Trophoblast cell (in vitro differentiated cells and primary cell): ENCODE measurements around the gene CD180.

Experiments
- DNase-seq, 2 donors: peaks; one replicate each; pipeline ENCODE4 v3.0.0-alpha.2; 2016
- H2AFZ ChIP-seq: 2 replicates; pipeline ENCODE4 v1.6.1; 2013; ENCODE audit warnings: low read length, moderate library complexity, mild to moderate bottlenecking; ENCODE audit not compliant: insufficient read depth, poor library complexity
- H2AK5ac ChIP-seq: 2 replicates; pipeline ENCODE4 v1.6.1; 2013; ENCODE audit warnings: mild to moderate bottlenecking, low read length
- H2BK120ac ChIP-seq: 2 replicates; pipeline ENCODE4 v1.6.1; 2013; ENCODE audit warnings: low read length, mild to moderate bottlenecking, moderate library complexity; ENCODE audit not compliant: insufficient read depth, poor library complexity
- H2BK12ac ChIP-seq: 2 replicates; pipeline ENCODE4 v1.6.1; 2013; ENCODE audit warnings: mild to moderate bottlenecking, low read length, moderate library complexity
- H2BK5ac ChIP-seq: 2 replicates; pipeline ENCODE4 v1.6.1; 2013; ENCODE audit warnings: low read length, low read depth, moderate library complexity, mild to moderate bottlenecking; ENCODE audit not compliant: poor library complexity
- H3K14ac ChIP-seq: 2 replicates; pipeline ENCODE4 v1.6.1; 2013; ENCODE audit warnings: mild to moderate bottlenecking, low read length
- H3K18ac ChIP-seq: 2 replicates; pipeline ENCODE4 v1.6.1; 2013; ENCODE audit warnings: mild to moderate bottlenecking, low read length
- H3K23ac ChIP-seq: 2 replicates; pipeline ENCODE4 v1.6.1; 2013; ENCODE audit warnings: low read length
- H3K27ac ChIP-seq: 2 replicates; pipeline ENCODE4 v1.5.1; 2013; ENCODE audit warnings: low read depth, mild to moderate bottlenecking, inconsistent platforms, low read length, moderate library complexity
- H3K27me3 ChIP-seq: 2 replicates; pipeline ENCODE4 v1.6.1; 2013; ENCODE audit warnings: inconsistent platforms, mild to moderate bottlenecking, low read length, moderate library complexity; ENCODE audit not compliant: insufficient read depth
- H3K36me3 ChIP-seq, 2 experiments: 1 replicate in 1 of 2; 2 replicates in 1 of 2; pipeline ENCODE4 v1.6.1; 2013; ENCODE audit warnings: low read length in 2 of 2, mild to moderate bottlenecking in 2 of 2, moderate library complexity in 1 of 2; ENCODE audit not compliant: insufficient read depth in 2 of 2, control insufficient read depth in 1 of 2
- H3K4ac ChIP-seq: 2 replicates; pipeline ENCODE4 v1.6.1; 2013; ENCODE audit warnings: low read depth, mild to moderate bottlenecking, low read length, moderate library complexity
- H3K4me1 ChIP-seq, 2 experiments: 1 replicate in 1 of 2; 2 replicates in 1 of 2; pipeline ENCODE4 v1.6.1; 2013; ENCODE audit warnings: low read length in 2 of 2, mild to moderate bottlenecking in 2 of 2, moderate library complexity in 1 of 2; ENCODE audit not compliant: insufficient read depth in 2 of 2, control insufficient read depth in 1 of 2
- H3K4me2 ChIP-seq: 2 replicates; pipeline ENCODE4 v1.6.1; 2013; ENCODE audit warnings: inconsistent platforms, mild to moderate bottlenecking, low read length, moderate library complexity
- H3K4me3 ChIP-seq: 2 replicates; pipeline ENCODE4 v1.5.1; 2013; ENCODE audit warnings: mild to moderate bottlenecking, low read depth, low read length, inconsistent platforms
- H3K79me1 ChIP-seq: one replicate; pipeline ENCODE4 v1.6.1; 2013; ENCODE audit warnings: low read length
- H3K79me2 ChIP-seq: 2 replicates; pipeline ENCODE4 v1.6.1; 2013; ENCODE audit warnings: low read length, mild to moderate bottlenecking; ENCODE audit not compliant: control insufficient read depth, insufficient read depth, poor library complexity
- H3K9ac ChIP-seq: 2 replicates; pipeline ENCODE4 v1.6.1; 2013; ENCODE audit warnings: mild to moderate bottlenecking, low read length
- H3K9me3 ChIP-seq: 2 replicates; pipeline ENCODE4 v1.6.1; 2013; ENCODE audit warnings: low read depth, mild to moderate bottlenecking, control low read depth, inconsistent platforms, low read length; ENCODE audit not compliant: insufficient read depth
- H4K12ac ChIP-seq: 2 replicates; pipeline ENCODE4 v1.6.1; 2013; ENCODE audit warnings: low read depth, mild to moderate bottlenecking, low read length, moderate library complexity
- H4K8ac ChIP-seq: 2 replicates; pipeline ENCODE4 v1.6.1; 2013; ENCODE audit warnings: low read depth, mild to moderate bottlenecking, low read length, moderate library complexity
- H4K91ac ChIP-seq: one replicate; pipeline ENCODE4 v1.6.1; 2013; ENCODE audit warnings: low read depth, mild to moderate bottlenecking, low read length, moderate library complexity
- WGBS: extraction: QIAGEN DNeasy Blood & Tissue Kit; methylation state at CpG from one replicate; pipeline ENCODE4 v1.1.7; 2013; ENCODE audit warnings: missing lambda C conversion rate; ENCODE audit not compliant: insufficient read length, insufficient coverage; ENCODE audit errors: extremely low coverage; 5-methylcytosine and 5-hydroxymethylcytosine counted together

Gene CD180

DNA sequence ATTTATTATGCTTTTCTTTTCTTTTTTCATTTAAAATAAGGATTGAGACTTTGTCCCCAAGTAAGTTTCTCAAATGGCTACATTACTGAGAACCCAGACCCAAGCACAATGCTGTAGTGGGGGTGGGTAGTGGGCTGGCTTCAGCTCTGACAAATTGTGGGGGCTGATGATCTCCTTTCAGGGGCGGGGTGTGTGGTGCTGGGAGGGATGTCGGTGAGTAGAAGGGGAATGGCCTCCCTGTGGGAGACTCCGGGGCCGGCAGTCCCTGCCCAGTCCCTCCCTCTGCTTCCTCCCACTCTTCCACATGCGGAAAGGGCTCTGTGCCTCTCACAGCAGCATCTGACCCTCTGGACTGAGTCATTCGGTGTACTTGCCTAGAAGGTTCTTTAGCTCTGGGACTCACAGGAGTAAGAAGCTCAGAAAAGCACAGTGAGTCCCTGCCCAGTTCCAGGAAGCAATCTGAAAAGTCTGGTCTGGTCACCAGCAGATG lies 14.3 kb downstream of the CD180 start:
- peak; percentile 34 to 43 for DNase-seq
- no peak overlapping the region for H2BK120ac ChIP-seq
- no peak overlapping the region for H4K8ac ChIP-seq
- H4K12ac ChIP-seq = no peak overlapping the region
- H3K4me1 ChIP-seq = no peaks in the 10 kb centered on the region
- H3K9me3 ChIP-seq = no peaks in the 10 kb centered on the region
- no peak overlapping the region for H2AFZ ChIP-seq
- H3K36me3 ChIP-seq = no peaks in the 10 kb centered on the region
- no peak overlapping the region for H3K14ac ChIP-seq
- H3K79me1 ChIP-seq = no peaks in the 10 kb centered on the region
- H2BK12ac ChIP-seq = no peak overlapping the region
- H3K4me2 ChIP-seq = no peak overlapping the region
- H3K27ac ChIP-seq = no peak overlapping the region
- H3K27me3 ChIP-seq = no peaks in the 10 kb centered on the region
- H3K18ac ChIP-seq = no peak overlapping the region
- H4K91ac ChIP-seq = no peak overlapping the region
- WGBS = no CpG with 5 or more reads among the region's 6 CpGs
- H3K79me2 ChIP-seq = no peaks in the 10 kb centered on the region
- H2BK5ac ChIP-seq = no peak overlapping the region
- no peak overlapping the region for H3K4me3 ChIP-seq
- H3K23ac ChIP-seq = no peak overlapping the region
- no peak overlapping the region for H2AK5ac ChIP-seq
- no peak overlapping the region for H3K9ac ChIP-seq
- H3K4ac ChIP-seq = no peak overlapping the region

DNA sequence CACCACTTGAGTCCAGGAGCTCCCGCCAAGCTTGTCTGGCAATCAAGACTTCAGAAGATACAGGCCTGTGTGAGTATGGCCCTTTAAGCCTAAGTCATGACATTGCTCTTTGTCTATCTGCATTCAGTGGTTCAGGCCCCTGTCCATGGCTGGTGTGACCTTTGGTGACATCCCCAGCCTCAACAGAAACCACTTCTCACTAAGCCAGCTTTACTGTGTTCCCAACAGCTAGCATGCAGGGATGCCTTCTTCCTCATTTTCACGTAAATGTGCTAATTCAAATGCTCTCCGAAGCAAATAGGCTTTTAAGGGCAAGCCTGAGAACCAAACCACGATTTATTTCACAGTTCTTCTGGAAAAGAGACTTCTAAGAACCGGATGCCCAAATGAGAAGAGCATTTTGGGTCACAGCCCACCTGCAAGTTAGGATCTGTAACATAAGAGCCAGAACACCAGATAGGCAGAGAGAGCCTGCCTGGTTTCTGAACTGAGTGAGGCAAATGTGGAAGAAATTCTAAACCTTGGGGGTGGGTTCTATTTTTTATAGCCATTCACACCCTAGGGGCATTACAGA lies 14.9 kb downstream of the CD180 start:
- no CpG with 5 or more reads among the region's 5 CpGs for WGBS
- no peaks in the 10 kb centered on the region for H3K79me1 ChIP-seq
- no peak overlapping the region for H2BK120ac ChIP-seq
- no peak overlapping the region for H3K14ac ChIP-seq
- no peak overlapping the region for H4K91ac ChIP-seq
- no peak overlapping the region for H2BK5ac ChIP-seq
- DNase-seq = no peak
- H3K18ac ChIP-seq = no peak overlapping the region
- no peak overlapping the region for H3K9ac ChIP-seq
- H3K4me3 ChIP-seq = no peak overlapping the region
- no peaks in the 10 kb centered on the region for H3K9me3 ChIP-seq
- no peak overlapping the region for H4K8ac ChIP-seq
- H2BK12ac ChIP-seq = no peak overlapping the region
- no peaks in the 10 kb centered on the region for H3K36me3 ChIP-seq
- no peaks in the 10 kb centered on the region for H3K27me3 ChIP-seq
- no peak overlapping the region for H3K23ac ChIP-seq
- H3K79me2 ChIP-seq = no peaks in the 10 kb centered on the region
- H2AFZ ChIP-seq = no peak overlapping the region
- no peaks in the 10 kb centered on the region for H3K4me1 ChIP-seq
- no peak overlapping the region for H4K12ac ChIP-seq
- no peak overlapping the region for H3K4ac ChIP-seq
- no peak overlapping the region for H3K4me2 ChIP-seq
- H3K27ac ChIP-seq = no peak overlapping the region
- no peak overlapping the region for H2AK5ac ChIP-seq

DNA sequence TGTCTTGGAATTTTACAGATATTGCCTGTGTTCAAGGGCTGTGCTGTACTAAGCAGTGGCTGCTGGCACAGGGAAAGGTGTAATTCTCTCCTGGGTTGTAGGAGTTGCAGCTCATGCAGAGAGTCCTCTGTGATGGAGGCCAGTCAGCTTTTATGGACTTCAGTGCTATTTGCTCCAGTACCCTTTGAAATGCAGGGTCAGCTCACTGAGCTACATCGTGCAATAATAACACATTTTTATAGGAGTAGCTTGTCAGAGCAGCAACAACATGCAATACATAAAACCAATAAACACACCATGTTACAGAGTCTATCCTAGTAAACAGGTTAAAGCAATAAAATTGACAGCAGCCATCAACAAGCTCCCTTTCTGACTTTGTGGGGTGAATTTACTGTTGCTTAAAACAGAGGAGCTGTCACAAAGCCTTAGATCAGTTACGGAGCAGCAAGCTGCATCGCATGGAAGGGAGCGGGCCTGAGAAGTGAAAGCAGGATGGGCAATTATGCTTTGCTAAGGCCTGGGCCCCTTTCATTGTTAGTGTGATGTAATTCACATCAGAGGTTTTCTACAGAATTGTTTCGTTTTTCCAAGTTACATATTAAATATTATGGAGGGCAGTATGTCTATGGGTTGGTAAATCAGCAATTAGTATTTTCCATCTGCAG lies 16.8 kb downstream of the CD180 start:
- H3K9me3 ChIP-seq = no peaks in the 10 kb centered on the region
- H3K4me3 ChIP-seq = no peak overlapping the region
- no peak overlapping the region for H3K23ac ChIP-seq
- no peak overlapping the region for H4K91ac ChIP-seq
- no peak overlapping the region for H3K4me2 ChIP-seq
- no peak overlapping the region for H3K18ac ChIP-seq
- H3K79me1 ChIP-seq = no peaks in the 10 kb centered on the region
- H3K4ac ChIP-seq = no peak overlapping the region
- H4K8ac ChIP-seq = no peak overlapping the region
- no peak overlapping the region for H2BK5ac ChIP-seq
- no peaks in the 10 kb centered on the region for H3K4me1 ChIP-seq
- no peak overlapping the region for H2BK120ac ChIP-seq
- no CpG with 5 or more reads among the region's 5 CpGs for WGBS
- no peak overlapping the region for H2AFZ ChIP-seq
- H3K27ac ChIP-seq = no peak overlapping the region
- H2AK5ac ChIP-seq = no peak overlapping the region
- no peak overlapping the region for H3K9ac ChIP-seq
- H3K36me3 ChIP-seq = no peaks in the 10 kb centered on the region
- H2BK12ac ChIP-seq = no peak overlapping the region
- no peak for DNase-seq
- no peaks in the 10 kb centered on the region for H3K79me2 ChIP-seq
- no peak overlapping the region for H4K12ac ChIP-seq
- H3K14ac ChIP-seq = no peak overlapping the region
- no peaks in the 10 kb centered on the region for H3K27me3 ChIP-seq

DNA sequence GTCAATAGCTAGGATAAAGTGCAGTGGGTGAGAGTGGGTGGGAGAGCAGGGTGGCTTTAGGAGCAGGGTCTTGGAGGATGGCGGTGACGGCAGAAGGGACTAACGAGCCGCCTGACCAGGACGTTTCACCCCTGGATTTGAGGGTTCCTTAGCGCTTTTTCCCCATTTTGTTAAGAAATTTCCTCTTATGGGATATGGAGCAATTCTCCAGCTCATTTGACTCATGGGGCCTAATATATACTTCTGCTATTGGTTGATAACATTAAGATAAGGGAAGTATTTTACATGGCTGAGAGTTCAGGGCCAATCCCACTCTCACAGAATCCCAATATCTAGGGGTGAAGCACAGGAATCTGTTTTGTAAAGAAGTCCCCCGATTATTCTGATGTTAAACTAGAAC lies 17.6 kb downstream of the CD180 start:
- WGBS = no CpG with 5 or more reads among the region's 7 CpGs
- H3K4ac ChIP-seq = no peak overlapping the region

More for the DNA sequence above, 17.6 kb downstream of the CD180 start:
- no peak overlapping the region for H3K27ac ChIP-seq
- no peaks in the 10 kb centered on the region for H3K79me2 ChIP-seq
- H3K14ac ChIP-seq = no peak overlapping the region
- no peaks in the 10 kb centered on the region for H3K9me3 ChIP-seq
- H2AFZ ChIP-seq = no peak overlapping the region
- no peaks in the 10 kb centered on the region for H3K79me1 ChIP-seq
- H3K4me1 ChIP-seq = no peaks in the 10 kb centered on the region
- no peaks in the 10 kb centered on the region for H3K36me3 ChIP-seq
- H3K4me3 ChIP-seq = no peak overlapping the region
- H3K27me3 ChIP-seq = no peaks in the 10 kb centered on the region
- no peak overlapping the region for H3K9ac ChIP-seq
- H3K4me2 ChIP-seq = no peak overlapping the region
- no peak overlapping the region for H2BK5ac ChIP-seq
- H3K18ac ChIP-seq = no peak overlapping the region
- H2BK120ac ChIP-seq = no peak overlapping the region
- H4K91ac ChIP-seq = no peak overlapping the region
- H2BK12ac ChIP-seq = no peak overlapping the region
- no peak overlapping the region for H3K23ac ChIP-seq
- H4K12ac ChIP-seq = no peak overlapping the region
- DNase-seq = no peak
- no peak overlapping the region for H4K8ac ChIP-seq
- no peak overlapping the region for H2AK5ac ChIP-seq
